Fibroblast of skin of back (primary cell): ENCODE results near the gene ZNF43.
"Not testable (repeated sequence)": the region's sequence is repeated elsewhere in the genome, so short reads cannot be mapped to it uniquely, and the experiment has no call there.

Source experiments
- DNase-seq: peaks from one replicate; pipeline ENCODE4 v3.0.0-alpha.2; 2013

The ZNF43 gene

GRCh38 chr19:21808400-21809000, 27.5 kb downstream of the ZNF43 start:
- not testable (repeated sequence) for DNase-seq

- no peak for DNase-seq
These were observed 46.4 kb downstream of the ZNF43 start for GRCh38 chr19:21789466-21790085.

- DNase-seq, result no peak
These were observed 49.0 kb downstream of the ZNF43 start for GRCh38 chr19:21786936-21787335.

- DNase-seq, result not testable (repeated sequence)
These were observed 60.2 kb downstream of the ZNF43 start for GRCh38 chr19:21775792-21776191.

- DNase-seq, result peak; percentile 93
These were observed 68.7 kb downstream of the ZNF43 start, which contains the start of gene ZNF100 for GRCh38 chr19:21767065-21767800. ZNF100 (minus strand) TSS chr19:21767579; CDS start chr19:21767429, 150 bp downstream.

GRCh38 chr19:21766705-21767064, 69.3 kb downstream of the ZNF43 start:
- not testable (repeated sequence) for DNase-seq

GRCh38 chr19:21765151-21765550, 70.8 kb downstream of the ZNF43 start:
- no peak for DNase-seq

- not testable (repeated sequence) for DNase-seq
These were observed 74.4 kb downstream of the ZNF43 start for GRCh38 chr19:21761547-21761946.

- DNase-seq, result no peak
These were observed 77.7 kb downstream of the ZNF43 start for GRCh38 chr19:21758296-21758695.

GRCh38 chr19:21755555-21755954, 80.4 kb downstream of the ZNF43 start:
- not testable (repeated sequence) for DNase-seq
